MCF 10A (cell line): ENCODE measurements around the gene ADO. TPM values are rescaled to one million over a fixed set of nuclear protein-coding genes. Genes with fewer than 3 reads are reported as not detected.

Experiments
- Bru-seq: library from RNA; stranded (reverse); fragments of 400-500 nt; gene quantifications from one replicate; lab custom pipeline; 2021; lab: Mats Ljungman, UMichigan
- BruChase-seq, 2 experiments: library from RNA; stranded (reverse); fragments of 400-500 nt; gene quantifications; one replicate each; lab custom pipeline; 2021; lab: Mats Ljungman, UMichigan
- BruUV-seq: library from RNA; stranded (reverse); fragments of 400-500 nt; replicated peaks from 2 replicates; lab custom pipeline; 2021; lab: Mats Ljungman, UMichigan
- CTCF ChIA-PET: fragments of 300-600 bp; sonication (Branson Sonifier 250); formaldehyde crosslinking; extraction: SDS; loops from one replicate; lab custom pipeline; 2021; ENCODE audit warnings: antibody characterized with exemption, inconsistent platforms; lab: Yijun Ruan, JAX
- POLR2A ChIA-PET: fragments of 300-600, 350-650 bp; sonication (Branson Sonifier 250); formaldehyde crosslinking; extraction: SDS; loops from one replicate; lab custom pipeline; 2020; ENCODE audit warnings: antibody characterized with exemption, inconsistent platforms; lab: Yijun Ruan, JAX
- DNase-seq: peaks from one replicate; pipeline ENCODE4 v3.0.0-alpha.2; 2018; ENCODE audit not compliant: unreplicated experiment
- H3K27ac Mint-ChIP-seq: one replicate; pipeline ENCODE4 v1.8.0; 2022; ENCODE audit warnings: mild to moderate bottlenecking, low read depth, mixed read lengths; ENCODE audit not compliant: unreplicated experiment
- H3K27me3 Mint-ChIP-seq: one replicate; pipeline ENCODE4 v1.8.0; 2022; ENCODE audit warnings: mixed read lengths; ENCODE audit not compliant: insufficient read depth, unreplicated experiment
- H3K36me3 Mint-ChIP-seq: one replicate; pipeline ENCODE4 v1.8.0; 2022; ENCODE audit warnings: mild to moderate bottlenecking, moderate library complexity, mixed read lengths; ENCODE audit not compliant: insufficient read depth, unreplicated experiment
- H3K4me1 Mint-ChIP-seq: one replicate; pipeline ENCODE4 v1.8.0; 2022; ENCODE audit warnings: mixed read lengths; ENCODE audit not compliant: insufficient read depth, unreplicated experiment
- H3K4me3 Mint-ChIP-seq: one replicate; pipeline ENCODE4 v1.8.0; 2022; ENCODE audit warnings: mild to moderate bottlenecking, moderate library complexity, mixed read lengths; ENCODE audit not compliant: unreplicated experiment
- H3K9me3 Mint-ChIP-seq: one replicate; pipeline ENCODE4 v1.8.0; 2022; ENCODE audit warnings: mixed read lengths; ENCODE audit not compliant: unreplicated experiment
- intact Hi-C: fragments of 100-400 bp; cut with micrococcal nuclease; formaldehyde crosslinking; loops from 2 replicates; pipeline ENCODE4 v1.14.1; 2022
- long read RNA-seq: library from polyadenylated mRNA; stranded (forward); transcript quantifications from one replicate; pipeline ENCODE4 v2.0.0, GENCODE V29; 2022
- total RNA-seq: library from RNA; stranded (reverse); gene quantifications from 2 replicates; pipeline ENCODE4 v1.2.3, GENCODE V29; 2022
- TF ChIP-seq, protein P1 (sequence below): fragments of 200-600 bp; IDR thresholded peaks from one replicate; pipeline ENCODE4 v1.8.0; 2022; ENCODE audit warnings: antibody characterized with exemption, mild to moderate bottlenecking; ENCODE audit not compliant: unreplicated experiment

The ADO gene
- total RNA-seq (22.1 and 24.3 TPM in 2 replicates), Bru-seq, nascent RNA (percentile 85 among the genes with signal in this experiment), BruChase-seq, experiment 1, labeled RNA remaining after a 6-hour chase (percentile 94 among the genes with signal in this experiment), BruChase-seq, experiment 2, labeled RNA remaining after a 2-hour chase (percentile 98 among the genes with signal in this experiment)
- long read RNA-seq, transcript ADO-201 (1 exons, 3,627 nt): major isoform, 30 of 30 reads
- long read RNA-seq, partial matches to known transcripts: 0 of 30 reads
- long read RNA-seq, other reads (novel, unspliced or antisense): 0 of 30 reads

DNA sequence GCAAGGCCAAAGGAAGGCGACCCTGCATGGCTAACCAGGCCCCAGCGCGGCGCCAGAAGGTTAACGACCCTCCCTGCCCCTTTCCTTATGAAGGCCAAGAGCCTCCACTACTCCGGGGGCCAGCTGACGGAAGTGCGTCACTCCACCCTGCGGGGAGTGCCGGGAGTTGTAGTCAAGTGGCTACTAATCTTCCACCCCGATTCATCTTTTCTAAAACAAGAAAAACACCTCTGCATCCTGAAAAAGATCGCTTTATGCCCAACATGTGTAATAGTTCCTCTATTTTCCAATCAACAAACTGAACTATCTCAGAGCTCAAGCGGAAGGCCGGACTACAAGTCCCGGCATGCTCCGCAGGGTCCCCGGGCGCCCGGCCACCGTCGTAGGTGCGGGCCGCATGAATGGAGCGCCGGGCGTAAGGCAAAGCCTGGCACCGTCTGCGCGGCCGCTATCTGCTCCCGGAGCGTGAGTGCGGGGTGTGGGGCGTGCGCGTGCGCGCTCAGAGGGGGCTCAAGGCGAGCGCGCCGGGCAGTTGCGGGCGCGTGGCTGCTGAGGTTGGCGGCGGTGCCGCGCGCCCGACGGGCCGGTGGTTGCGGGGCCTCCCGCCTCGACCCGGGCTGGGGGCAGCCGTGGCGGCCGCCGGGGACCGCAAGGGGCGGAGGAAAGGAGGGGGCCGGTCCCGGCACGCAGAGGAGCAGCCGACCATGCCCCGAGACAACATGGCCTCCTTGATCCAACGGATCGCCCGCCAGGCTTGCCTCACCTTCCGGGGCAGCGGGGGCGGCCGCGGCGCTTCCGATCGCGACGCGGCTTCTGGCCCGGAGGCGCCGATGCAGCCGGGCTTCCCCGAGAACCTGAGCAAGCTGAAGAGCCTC lies at the start of gene ADO:
Gene ADO (plus strand): TSS at position 365 of the 875 bp plus-strand sequence. CDS start 340 bp downstream, at position 705.
- Mint-ChIP-seq H3K4me3 (peak within 1 kb of the TSS; percentile 91), H3K4me1 (peaks cover 22% of the 10 kb centered on the region), H3K27me3 (peaks cover 11% of the 10 kb centered on the region), H3K9me3 (no peaks in the 10 kb centered on the region), H3K36me3 (peaks cover 15% of the 10 kb centered on the region), H3K27ac (peak within 1 kb of the TSS; percentile 98)
- intact Hi-C loops: loop anchor here (1.0 to 2.0 kb wide), 3 partner anchors 12 to 372 kb away; partner anchors contain the start of gene EGR2
- TF ChIP-seq, protein P1, sequence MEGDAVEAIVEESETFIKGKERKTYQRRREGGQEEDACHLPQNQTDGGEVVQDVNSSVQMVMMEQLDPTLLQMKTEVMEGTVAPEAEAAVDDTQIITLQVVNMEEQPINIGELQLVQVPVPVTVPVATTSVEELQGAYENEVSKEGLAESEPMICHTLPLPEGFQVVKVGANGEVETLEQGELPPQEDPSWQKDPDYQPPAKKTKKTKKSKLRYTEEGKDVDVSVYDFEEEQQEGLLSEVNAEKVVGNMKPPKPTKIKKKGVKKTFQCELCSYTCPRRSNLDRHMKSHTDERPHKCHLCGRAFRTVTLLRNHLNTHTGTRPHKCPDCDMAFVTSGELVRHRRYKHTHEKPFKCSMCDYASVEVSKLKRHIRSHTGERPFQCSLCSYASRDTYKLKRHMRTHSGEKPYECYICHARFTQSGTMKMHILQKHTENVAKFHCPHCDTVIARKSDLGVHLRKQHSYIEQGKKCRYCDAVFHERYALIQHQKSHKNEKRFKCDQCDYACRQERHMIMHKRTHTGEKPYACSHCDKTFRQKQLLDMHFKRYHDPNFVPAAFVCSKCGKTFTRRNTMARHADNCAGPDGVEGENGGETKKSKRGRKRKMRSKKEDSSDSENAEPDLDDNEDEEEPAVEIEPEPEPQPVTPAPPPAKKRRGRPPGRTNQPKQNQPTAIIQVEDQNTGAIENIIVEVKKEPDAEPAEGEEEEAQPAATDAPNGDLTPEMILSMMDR: no peak
- peak; percentile 77 for DNase-seq
- no TSS peak for BruUV-seq
- POLR2A ChIA-PET: interaction anchor here (0.6 to 7.0 kb wide), 12 partner anchors 12 to 349 kb away, joined by 3 to 94 read pairs (median 3); partner anchors contain the start of genes EGR2 and NRBF2
- CTCF ChIA-PET: interaction anchor here (0.6 kb wide), 1 partner anchor 18 kb away, joined by 3 read pairs; no protein-coding TSS in a partner anchor

DNA sequence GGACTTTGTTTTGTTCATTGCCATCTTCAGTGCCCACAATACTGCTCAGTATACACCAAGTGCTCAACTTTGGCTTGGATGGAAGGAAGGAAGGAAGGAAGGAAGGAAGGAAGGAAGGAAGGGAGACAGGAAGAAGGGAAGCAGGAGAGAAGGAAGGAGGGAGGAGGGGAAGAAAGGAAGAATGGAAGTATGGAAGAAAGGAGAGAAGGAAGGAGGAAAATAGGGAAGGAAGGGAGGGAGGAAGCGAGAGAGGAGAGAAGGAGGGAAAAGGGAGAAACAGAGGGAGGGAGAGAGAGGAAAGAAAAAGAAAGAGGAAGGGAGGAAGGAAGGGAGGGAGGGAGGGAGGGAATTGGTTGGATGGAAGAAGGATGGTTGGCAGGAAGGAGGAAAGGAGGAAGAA lies 49.6 kb upstream of the ADO start:
- no peak for DNase-seq
- no peaks in the 10 kb centered on the region for H3K4me1 Mint-ChIP-seq
- intact Hi-C loops: no loop called here
- BruUV-seq: no TSS peak
- ChIA-PET POLR2A (no interaction called here), CTCF (no interaction called here)
- H3K9me3 Mint-ChIP-seq: no peaks in the 10 kb centered on the region
- TF ChIP-seq, protein P1: no peak
- H3K4me3 Mint-ChIP-seq: no peak overlapping the region
- no peaks in the 10 kb centered on the region for H3K36me3 Mint-ChIP-seq
- peaks cover 20% of the 10 kb centered on the region for H3K27me3 Mint-ChIP-seq
- no peak overlapping the region for H3K27ac Mint-ChIP-seq

DNA sequence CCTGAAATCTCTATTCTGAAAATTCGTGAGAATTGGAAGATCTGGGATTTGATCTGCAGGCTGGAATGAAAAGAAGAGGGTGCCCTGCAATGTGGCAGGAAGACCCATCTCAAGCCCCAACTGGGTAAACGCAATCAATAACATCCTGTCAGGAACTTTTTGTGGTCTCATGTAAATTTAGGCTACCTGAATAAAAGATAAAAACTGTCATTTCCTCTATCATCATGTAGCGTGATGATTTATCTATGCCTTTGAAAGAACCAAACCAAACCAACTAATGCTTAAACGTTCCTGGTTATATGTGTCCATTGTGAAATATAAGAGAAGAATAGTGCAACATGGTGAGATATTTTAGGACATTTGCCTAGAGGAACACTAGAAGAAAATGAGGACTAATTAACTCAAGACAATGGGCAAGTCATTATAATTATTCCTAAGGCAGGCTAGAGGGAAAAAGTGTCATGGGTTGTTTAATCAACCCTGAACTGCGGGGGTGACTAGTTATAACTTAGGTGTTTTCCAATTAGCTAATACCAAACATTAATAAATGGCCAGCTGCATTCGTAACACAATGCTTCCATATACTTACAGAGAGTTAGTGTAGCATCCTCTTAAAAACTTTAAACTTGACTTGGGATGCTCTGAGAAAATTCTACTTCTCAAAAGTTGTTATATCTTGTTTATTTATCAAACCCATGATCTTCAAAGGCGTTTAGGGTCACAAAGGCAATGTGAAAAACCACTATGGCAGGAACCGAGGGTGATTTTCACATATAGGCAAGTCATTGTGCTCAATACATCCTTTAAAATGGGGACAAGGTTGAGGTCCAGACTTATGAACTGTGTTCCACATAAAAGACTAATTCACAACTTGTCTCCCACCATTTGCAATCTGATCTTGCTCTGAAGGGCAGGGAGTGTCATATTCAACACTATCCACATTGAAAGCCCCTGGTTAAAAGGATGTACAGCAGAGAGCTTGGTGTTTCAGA lies 48.6 kb upstream of the ADO start:
- no peaks in the 10 kb centered on the region for H3K4me1 Mint-ChIP-seq
- intact Hi-C loops: no loop called here
- ChIA-PET POLR2A (no interaction called here), CTCF (no interaction called here)
- TF ChIP-seq, protein P1: no peak
- H3K9me3 Mint-ChIP-seq: no peaks in the 10 kb centered on the region
- H3K27me3 Mint-ChIP-seq: peaks cover 20% of the 10 kb centered on the region
- no peak overlapping the region for H3K27ac Mint-ChIP-seq
- no peaks in the 10 kb centered on the region for H3K36me3 Mint-ChIP-seq
- no peak for DNase-seq
- BruUV-seq: no TSS peak
- H3K4me3 Mint-ChIP-seq: no peak overlapping the region
